Esophagus (tissue), 2 donors: ENCODE measurements around the gene WRAP53. TPM values are rescaled to one million over a fixed set of nuclear protein-coding genes. Genes with fewer than 3 reads are reported as not detected.
A peak's percentile ranks its signal among the peaks of the same experiment; 100 is the strongest.

Source experiments
- H3K27ac ChIP-seq, 2 donors: one replicate each; pipeline ENCODE4 v1.5.1; 2013; ENCODE audit warnings: low read depth in 2 of 2, mild to moderate bottlenecking in 2 of 2, inconsistent platforms in 1 of 2, low read length in 1 of 2, moderate library complexity in 1 of 2
- H3K27me3 ChIP-seq, 2 donors: one replicate each; pipeline ENCODE4 v1.6.1; 2013; ENCODE audit warnings: low read length in 2 of 2, control low read depth in 1 of 2, mild to moderate bottlenecking in 1 of 2; ENCODE audit not compliant: insufficient read depth in 2 of 2, control insufficient read depth in 1 of 2
- H3K36me3 ChIP-seq, 2 donors: one replicate each; pipeline ENCODE4 v1.6.1; 2013; ENCODE audit warnings: low read length in 1 of 2; ENCODE audit not compliant: control insufficient read depth in 2 of 2, insufficient read depth in 2 of 2
- H3K4me1 ChIP-seq, 2 donors: one replicate each; pipeline ENCODE4 v1.6.1; 2013; ENCODE audit warnings: low read length in 1 of 2; ENCODE audit not compliant: control insufficient read depth in 2 of 2, insufficient read depth in 2 of 2
- H3K4me3 ChIP-seq, 2 donors: one replicate each; pipeline ENCODE4 v1.5.1; 2013; ENCODE audit warnings: low read length in 2 of 2, mild to moderate bottlenecking in 2 of 2, low read depth in 1 of 2, moderate library complexity in 1 of 2
- H3K9me3 ChIP-seq, 2 donors: one replicate each; pipeline ENCODE4 v1.6.1; 2013; ENCODE audit warnings: mild to moderate bottlenecking in 2 of 2, low read depth in 1 of 2, low read length in 1 of 2, moderate library complexity in 1 of 2; ENCODE audit not compliant: control insufficient read depth in 2 of 2, insufficient read depth in 1 of 2
- WGBS, 2 donors: extraction: QIAGEN DNeasy Blood & Tissue Kit; methylation state at CpG; one replicate each; pipeline ENCODE4 v1.1.7; 2013; 5-methylcytosine and 5-hydroxymethylcytosine counted together
- polyA plus RNA-seq, 2 donors: library from polyadenylated mRNA; stranded (reverse); fragments of 200-250 nt; gene quantifications; one replicate each; pipeline ENCODE4 v1.2.3, GENCODE V29; 2013
- donor health status: healthy with polysubstance abuse.
- donor health status: Bipolar disorder and iron deficiency.

The WRAP53 gene
- polyA plus RNA-seq, 2 donors, result 5.5 to 13.3 TPM

GRCh38 chr17:7707858-7708750 lies 19.8 kb downstream of the WRAP53 start:
- no peaks in the 10 kb centered on the region for H3K36me3 ChIP-seq
- H3K27ac ChIP-seq, result no peak overlapping the region
- peaks cover 2 to 9% of the 10 kb centered on the region in 2 donors for H3K4me1 ChIP-seq
- WGBS, 2 donors, result 81 to 88% methylated on average over 22 of the region's 22 CpGs
- no peaks in the 10 kb centered on the region for H3K9me3 ChIP-seq
- peaks cover 0 to 5% of the 10 kb centered on the region in 2 donors for H3K27me3 ChIP-seq
- H3K4me3 ChIP-seq, result no peak overlapping the region

- Histone ChIP-seq H3K27me3 (peaks cover 0 to 5% of the 10 kb centered on the region in 2 donors), H3K27ac (no peak overlapping the region), H3K36me3 (no peaks in the 10 kb centered on the region), H3K4me3 (no peak overlapping the region), H3K4me1 (peaks cover 2 to 9% of the 10 kb centered on the region in 2 donors), H3K9me3 (no peaks in the 10 kb centered on the region)
- 87 to 88% methylated on average over 11 of the region's 11 CpGs for WGBS, 2 donors
Measured at GRCh38 chr17:7709031-7709430, 20.8 kb downstream of the WRAP53 start.

- Histone ChIP-seq H3K27me3 (peaks cover 0 to 3% of the 10 kb centered on the region in 2 donors), H3K27ac (no peak overlapping the region), H3K4me1 (peaks cover 1 to 2% of the 10 kb centered on the region in 2 donors), H3K4me3 (no peak overlapping the region), H3K9me3 (no peaks in the 10 kb centered on the region), H3K36me3 (no peaks in the 10 kb centered on the region)
- 77 to 86% methylated on average over 7 of the region's 7 CpGs for WGBS, 2 donors
Measured at GRCh38 chr17:7710301-7710700, 22.0 kb downstream of the WRAP53 start.

- H3K4me1 ChIP-seq, result peaks cover 0 to 3% of the 10 kb centered on the region in 2 donors
- H3K27ac ChIP-seq, result no peak overlapping the region
- no peak overlapping the region for H3K4me3 ChIP-seq
- no peaks in the 10 kb centered on the region for H3K9me3 ChIP-seq
- H3K36me3 ChIP-seq, result no peaks in the 10 kb centered on the region
- WGBS, 2 donors, result 84 to 87% methylated on average over 7 of the region's 7 CpGs
- H3K27me3 ChIP-seq, result no peaks in the 10 kb centered on the region
Measured at GRCh38 chr17:7711051-7711755, 22.9 kb downstream of the WRAP53 start.

GRCh38 chr17:7712111-7712771 lies 24.0 kb downstream of the WRAP53 start:
- Histone ChIP-seq H3K36me3 (no peaks in the 10 kb centered on the region), H3K27ac (no peak overlapping the region), H3K4me3 (no peak overlapping the region), H3K9me3 (no peaks in the 10 kb centered on the region), H3K4me1 (peaks cover 0 to 9% of the 10 kb centered on the region in 2 donors), H3K27me3 (no peaks in the 10 kb centered on the region)
- WGBS, 2 donors, result 20 to 22% methylated on average over 19 of the region's 19 CpGs

- WGBS, 2 donors, result 35 to 37% methylated on average over 9 of the region's 9 CpGs
- Histone ChIP-seq H3K36me3 (no peaks in the 10 kb centered on the region), H3K4me1 (peaks cover 0 to 14% of the 10 kb centered on the region in 2 donors), H3K27ac (no peak overlapping the region), H3K9me3 (no peaks in the 10 kb centered on the region), H3K4me3 (no peak overlapping the region), H3K27me3 (no peaks in the 10 kb centered on the region)
Measured at GRCh38 chr17:7713782-7714181, 25.5 kb downstream of the WRAP53 start.

GRCh38 chr17:7714721-7715594 lies 26.7 kb downstream of the WRAP53 start:
- no peaks in the 10 kb centered on the region for H3K27me3 ChIP-seq
- no peak overlapping the region for H3K4me3 ChIP-seq
- peaks cover 0 to 14% of the 10 kb centered on the region in 2 donors for H3K4me1 ChIP-seq
- no peaks in the 10 kb centered on the region for H3K9me3 ChIP-seq
- 60 to 71% methylated on average over 10 of the region's 10 CpGs for WGBS, 2 donors
- H3K36me3 ChIP-seq, result no peaks in the 10 kb centered on the region
- H3K27ac ChIP-seq, result no peak overlapping the region

- H3K27me3 ChIP-seq, result no peaks in the 10 kb centered on the region
- no peaks in the 10 kb centered on the region for H3K9me3 ChIP-seq
- peaks cover 0 to 12% of the 10 kb centered on the region in 2 donors for H3K4me1 ChIP-seq
- H3K4me3 ChIP-seq, result peak overlapping the region; percentile 54 to 62
- peak overlapping the region in 1 of 2 donors; percentile 26 for H3K27ac ChIP-seq
- H3K36me3 ChIP-seq, result no peaks in the 10 kb centered on the region
- 36 to 37% methylated on average over 20 of the region's 20 CpGs for WGBS, 2 donors
Measured at GRCh38 chr17:7715936-7716886, 27.9 kb downstream of the WRAP53 start.
